ENCODE measurements around the gene NMNAT1.

GRCh38 chr1:9942399-9942938, 806 bp upstream of the NMNAT1 start:
- no peak for TF ChIP-seq CTCF (IDR thresholded peaks at IDR 0.05)
- TF ChIP-seq POLR2A (IDR thresholded peaks at IDR 0.05): no peak
- TF ChIP-seq EP300 (IDR thresholded peaks at IDR 0.05): no peak

Measured in ovary (tissue), 3 donors.